ENCODE measurements around the gene RUFY3. TPM values are rescaled to one million over a fixed set of nuclear protein-coding genes. Genes with fewer than 3 reads are reported as not detected.
"Not testable (repeated sequence)": the region's sequence is repeated elsewhere in the genome, so short reads cannot be mapped to it uniquely, and the experiment has no call there.

RUFY3 gene
- total RNA-seq, 1 donor from 2014 or later, result 74.9 TPM

DNA sequence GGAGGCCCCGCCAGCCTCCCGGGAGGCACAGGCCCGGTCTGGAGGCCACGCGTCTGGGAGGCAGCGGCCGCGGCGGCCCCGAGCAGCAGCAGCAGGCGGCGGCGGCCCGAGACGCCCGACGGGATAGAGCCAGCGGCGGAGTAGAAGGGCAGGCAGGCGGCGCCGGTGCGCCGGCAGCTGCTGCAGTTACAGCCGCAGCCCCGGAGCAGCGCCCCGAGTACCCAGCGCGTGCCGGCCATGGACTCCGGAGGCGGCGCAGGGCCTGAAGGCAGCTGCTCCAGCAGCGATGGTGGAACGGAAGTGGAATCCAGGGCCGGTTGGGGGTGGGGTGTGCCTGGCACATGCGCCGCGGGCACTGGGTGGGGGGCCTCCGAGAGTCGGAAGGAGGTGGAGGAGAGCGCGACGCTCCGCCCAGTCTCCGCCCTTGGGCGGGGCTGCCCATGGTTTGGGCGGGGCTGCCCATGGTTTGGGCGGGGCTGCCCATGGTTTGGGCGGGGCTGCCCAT is 117.9 kb downstream of the RUFY3 start, which contains the start of gene GRSF1:
GRSF1 (minus strand) TSS at position 302 of the 505 bp plus-strand sequence; CDS start at position 239, 63 bp downstream.
- Mint-ChIP-seq H3K9me3 (no peaks in the 10 kb centered on the region), H3K36me3 (peaks cover 4% of the 10 kb centered on the region), H3K27ac (peak within 1 kb of the TSS; percentile 98), H3K4me1 (ENCODE audit: unreplicated experiment) (peaks cover 16% of the 10 kb centered on the region), H3K4me3 (peak within 1 kb of the TSS; percentile 97), H3K27me3 (no peaks in the 10 kb centered on the region)
- peak; percentile 94 for DNase-seq (ENCODE audit: extremely low spot score, unreplicated experiment)
- TF ChIP-seq, protein P1, sequence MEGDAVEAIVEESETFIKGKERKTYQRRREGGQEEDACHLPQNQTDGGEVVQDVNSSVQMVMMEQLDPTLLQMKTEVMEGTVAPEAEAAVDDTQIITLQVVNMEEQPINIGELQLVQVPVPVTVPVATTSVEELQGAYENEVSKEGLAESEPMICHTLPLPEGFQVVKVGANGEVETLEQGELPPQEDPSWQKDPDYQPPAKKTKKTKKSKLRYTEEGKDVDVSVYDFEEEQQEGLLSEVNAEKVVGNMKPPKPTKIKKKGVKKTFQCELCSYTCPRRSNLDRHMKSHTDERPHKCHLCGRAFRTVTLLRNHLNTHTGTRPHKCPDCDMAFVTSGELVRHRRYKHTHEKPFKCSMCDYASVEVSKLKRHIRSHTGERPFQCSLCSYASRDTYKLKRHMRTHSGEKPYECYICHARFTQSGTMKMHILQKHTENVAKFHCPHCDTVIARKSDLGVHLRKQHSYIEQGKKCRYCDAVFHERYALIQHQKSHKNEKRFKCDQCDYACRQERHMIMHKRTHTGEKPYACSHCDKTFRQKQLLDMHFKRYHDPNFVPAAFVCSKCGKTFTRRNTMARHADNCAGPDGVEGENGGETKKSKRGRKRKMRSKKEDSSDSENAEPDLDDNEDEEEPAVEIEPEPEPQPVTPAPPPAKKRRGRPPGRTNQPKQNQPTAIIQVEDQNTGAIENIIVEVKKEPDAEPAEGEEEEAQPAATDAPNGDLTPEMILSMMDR (conservative IDR thresholded peaks at IDR 0.05), result no peak

DNA sequence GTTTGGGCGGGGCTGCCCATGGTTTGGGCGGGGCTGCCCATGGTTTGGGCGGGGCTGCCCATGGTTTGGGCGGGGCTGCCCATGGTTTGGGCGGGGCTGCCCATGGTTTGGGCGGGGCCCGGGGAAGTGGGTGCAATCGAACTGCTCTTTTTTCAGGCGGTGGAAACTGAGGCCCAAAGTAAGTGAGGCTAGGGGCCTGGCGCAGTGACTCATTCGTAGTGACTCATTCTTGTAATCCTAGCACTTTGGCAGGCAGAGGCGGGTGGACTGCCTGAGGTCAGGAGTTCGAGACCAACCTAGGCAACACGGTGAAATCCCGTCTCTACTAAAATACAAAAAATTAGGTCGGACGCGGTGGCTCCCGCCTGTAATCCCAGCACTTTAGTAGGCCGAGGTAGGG is 118.4 kb downstream of the RUFY3 start:
- Mint-ChIP-seq H3K4me3 (peak overlapping the region; percentile 81), H3K4me1 (ENCODE audit: unreplicated experiment) (peaks cover 16% of the 10 kb centered on the region)
- H3K27me3 Mint-ChIP-seq; H3K9me3 Mint-ChIP-seq; DNase-seq (ENCODE audit: extremely low spot score, unreplicated experiment); H3K27ac Mint-ChIP-seq; H3K36me3 Mint-ChIP-seq: not testable (repeated sequence)

DNA sequence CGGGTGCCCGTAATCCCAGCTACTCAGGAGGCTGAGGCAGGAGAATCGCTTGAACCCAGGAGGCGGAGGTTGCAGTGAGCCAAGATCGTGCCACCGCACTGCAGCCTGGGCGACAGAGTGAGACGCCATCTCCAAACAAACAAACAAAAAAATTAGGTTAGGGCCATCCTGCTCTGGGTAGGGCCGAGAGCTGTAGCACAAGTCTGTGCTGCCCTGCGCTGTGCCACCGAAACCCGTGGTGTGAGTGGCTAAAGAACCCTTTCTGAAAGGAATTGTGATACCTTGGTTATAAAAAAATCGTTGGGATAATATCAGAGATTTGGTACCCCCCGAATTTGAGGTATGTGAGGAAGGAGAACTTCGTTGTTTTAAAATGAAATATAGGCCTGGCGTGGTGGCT is 118.9 kb downstream of the RUFY3 start:
- not testable (repeated sequence) for DNase-seq (ENCODE audit: extremely low spot score, unreplicated experiment); H3K9me3 Mint-ChIP-seq; H3K36me3 Mint-ChIP-seq; H3K27me3 Mint-ChIP-seq; H3K4me3 Mint-ChIP-seq
- peak overlapping the region; percentile 79 for H3K27ac Mint-ChIP-seq
- H3K4me1 Mint-ChIP-seq (ENCODE audit: unreplicated experiment), result peaks cover 16% of the 10 kb centered on the region

DNA sequence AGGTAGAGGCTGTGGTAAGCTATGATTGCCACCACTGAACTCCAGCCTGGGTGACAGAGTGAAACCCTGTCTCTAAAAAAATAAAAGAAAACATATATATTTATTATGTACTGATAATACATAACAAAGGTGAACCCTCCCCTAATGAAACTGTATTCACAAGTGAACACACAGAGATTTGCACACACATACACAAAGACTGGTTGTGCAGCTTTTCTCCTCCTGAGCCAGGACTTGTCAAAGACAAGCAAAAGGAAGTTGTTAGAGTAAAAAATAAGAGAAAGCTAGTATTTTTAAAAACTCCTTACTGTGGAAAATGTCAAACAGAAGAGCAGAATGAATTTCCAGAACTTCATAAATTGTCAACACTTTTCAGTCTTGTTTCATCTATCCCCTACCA is 119.4 kb downstream of the RUFY3 start:
- Mint-ChIP-seq H3K4me1 (ENCODE audit: unreplicated experiment) (peaks cover 16% of the 10 kb centered on the region), H3K4me3 (peak overlapping the region; percentile 68), H3K9me3 (no peaks in the 10 kb centered on the region), H3K27me3 (no peaks in the 10 kb centered on the region), H3K36me3 (no peaks in the 10 kb centered on the region), H3K27ac (peak overlapping the region; percentile 79)
- no peak for DNase-seq (ENCODE audit: extremely low spot score, unreplicated experiment)
- TF ChIP-seq, protein P1 (conservative IDR thresholded peaks at IDR 0.05), result no peak

DNA sequence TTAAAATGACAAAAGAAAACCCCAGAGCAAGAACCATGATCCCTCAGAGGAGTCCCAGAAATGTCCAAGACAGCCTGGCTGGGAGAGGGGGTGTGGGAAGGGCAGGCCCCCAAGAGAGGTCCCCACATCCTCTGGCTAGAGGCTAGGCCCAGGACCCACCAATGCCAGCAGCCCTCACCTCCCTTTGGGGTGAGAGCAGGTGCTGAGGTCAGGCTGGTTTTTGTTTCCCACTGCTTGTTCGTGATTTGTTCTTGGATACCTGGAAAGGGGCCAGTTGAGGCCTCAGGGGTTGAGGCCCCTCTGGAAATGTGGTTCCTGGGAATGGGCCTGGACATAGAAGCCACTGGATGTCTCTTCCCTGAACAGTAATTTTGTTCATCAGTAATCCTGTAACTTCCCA is 120.2 kb downstream of the RUFY3 start:
- no peak overlapping the region for H3K4me3 Mint-ChIP-seq
- TF ChIP-seq, protein P1 (conservative IDR thresholded peaks at IDR 0.05), result no peak
- H3K4me1 Mint-ChIP-seq (ENCODE audit: unreplicated experiment), result peaks cover 10% of the 10 kb centered on the region
- H3K9me3 Mint-ChIP-seq, result no peaks in the 10 kb centered on the region
- DNase-seq (ENCODE audit: extremely low spot score, unreplicated experiment), result no peak
- no peaks in the 10 kb centered on the region for H3K27me3 Mint-ChIP-seq
- no peaks in the 10 kb centered on the region for H3K36me3 Mint-ChIP-seq
- peak overlapping the region; percentile 79 for H3K27ac Mint-ChIP-seq

DNA sequence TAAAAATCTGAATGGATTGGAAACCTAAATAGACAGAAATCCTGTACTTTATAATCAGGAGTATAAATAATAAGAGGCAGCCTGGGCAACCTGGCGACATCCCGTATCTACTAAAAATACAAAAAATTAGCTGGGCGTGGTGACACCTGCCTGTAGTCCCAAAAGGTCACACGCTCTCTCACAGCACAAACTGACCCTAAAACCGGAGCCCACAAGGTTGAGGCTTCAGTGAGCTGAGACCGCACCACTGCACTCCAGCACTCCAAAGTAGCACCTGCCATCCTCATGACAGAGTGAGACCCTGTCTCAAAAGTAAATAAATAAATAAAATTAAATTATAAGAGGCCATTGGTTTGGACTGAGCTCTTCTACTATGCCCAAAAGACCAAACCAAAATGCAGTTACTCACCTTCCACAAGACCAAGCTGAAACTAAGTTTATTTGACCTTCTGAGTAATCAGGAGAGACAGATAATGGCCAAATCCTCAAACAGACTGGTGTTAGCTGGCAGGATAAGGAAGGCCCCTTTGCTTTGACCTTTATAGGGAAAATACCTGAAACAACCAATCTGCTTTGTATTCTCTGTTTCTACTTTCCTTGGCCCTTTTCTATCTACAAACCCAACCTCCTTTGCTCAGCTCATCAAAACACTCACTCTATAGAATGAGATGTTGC is 121.1 kb downstream of the RUFY3 start:
- Mint-ChIP-seq H3K4me1 (ENCODE audit: unreplicated experiment) (peaks cover 9% of the 10 kb centered on the region), H3K36me3 (no peaks in the 10 kb centered on the region), H3K9me3 (no peaks in the 10 kb centered on the region), H3K27me3 (no peaks in the 10 kb centered on the region), H3K4me3 (no peak overlapping the region), H3K27ac (peak overlapping the region; percentile 9)
- TF ChIP-seq, protein P1 (conservative IDR thresholded peaks at IDR 0.05), result no peak
- DNase-seq (ENCODE audit: extremely low spot score, unreplicated experiment), result no peak

Measured in type B pancreatic cell (in vitro differentiated cells).